CD4-positive, alpha-beta T cell treated with Interleukin-6 at 100 ng/mL for 8 hours (primary cell): ENCODE results near the gene DLX2.
A peak's percentile ranks its signal among the peaks of the same experiment; 100 is the strongest.

ENCODE experiments used
- DNase-seq: peaks from one replicate; pipeline ENCODE4 v3.0.0-alpha.2; 2020; ENCODE audit warnings: mixed read lengths, low spot score

DLX2 gene

DNA sequence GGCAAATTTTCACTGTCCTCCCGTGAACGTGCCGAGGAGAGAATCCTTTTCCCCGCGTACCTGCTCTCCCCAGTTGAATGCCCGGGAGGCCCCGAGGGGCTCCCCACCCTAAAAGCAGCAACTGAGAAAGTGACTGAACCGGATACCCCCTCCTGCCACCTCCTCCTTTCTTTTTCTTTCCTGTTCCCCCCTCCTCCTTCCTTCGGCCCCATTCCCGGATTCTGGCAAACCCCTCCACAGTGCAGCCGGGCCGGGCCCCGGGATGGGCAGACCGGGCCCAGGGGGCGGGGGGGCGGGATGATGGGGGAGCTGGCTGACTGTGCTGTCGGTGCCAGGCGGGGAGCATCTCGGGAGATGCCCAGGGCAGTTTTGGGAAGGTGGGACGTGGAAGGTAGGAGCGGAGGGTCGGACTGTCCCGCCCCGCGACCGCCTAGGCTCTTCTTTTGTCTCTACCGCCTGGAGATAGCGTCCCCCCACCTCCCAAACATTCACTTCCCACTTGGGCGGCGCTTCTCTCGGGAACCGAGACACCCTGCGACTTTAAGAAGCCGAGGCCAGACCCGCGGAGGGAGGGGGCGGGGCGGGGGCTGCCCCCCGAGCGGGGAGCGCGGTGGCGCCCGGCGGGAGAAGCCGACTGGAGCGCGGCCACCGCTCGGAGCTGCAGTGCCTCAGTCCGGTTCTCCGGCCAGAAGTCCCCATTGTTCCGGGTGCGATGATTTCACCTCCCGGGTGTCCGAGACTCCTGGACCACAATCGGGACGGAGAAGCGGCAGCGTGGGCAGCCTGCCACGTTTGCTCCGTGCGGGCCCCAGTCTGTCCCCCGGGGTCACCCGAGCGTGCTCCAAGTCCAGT, 8.2 kb downstream of the DLX2 start:
- no peak for DNase-seq

DNA sequence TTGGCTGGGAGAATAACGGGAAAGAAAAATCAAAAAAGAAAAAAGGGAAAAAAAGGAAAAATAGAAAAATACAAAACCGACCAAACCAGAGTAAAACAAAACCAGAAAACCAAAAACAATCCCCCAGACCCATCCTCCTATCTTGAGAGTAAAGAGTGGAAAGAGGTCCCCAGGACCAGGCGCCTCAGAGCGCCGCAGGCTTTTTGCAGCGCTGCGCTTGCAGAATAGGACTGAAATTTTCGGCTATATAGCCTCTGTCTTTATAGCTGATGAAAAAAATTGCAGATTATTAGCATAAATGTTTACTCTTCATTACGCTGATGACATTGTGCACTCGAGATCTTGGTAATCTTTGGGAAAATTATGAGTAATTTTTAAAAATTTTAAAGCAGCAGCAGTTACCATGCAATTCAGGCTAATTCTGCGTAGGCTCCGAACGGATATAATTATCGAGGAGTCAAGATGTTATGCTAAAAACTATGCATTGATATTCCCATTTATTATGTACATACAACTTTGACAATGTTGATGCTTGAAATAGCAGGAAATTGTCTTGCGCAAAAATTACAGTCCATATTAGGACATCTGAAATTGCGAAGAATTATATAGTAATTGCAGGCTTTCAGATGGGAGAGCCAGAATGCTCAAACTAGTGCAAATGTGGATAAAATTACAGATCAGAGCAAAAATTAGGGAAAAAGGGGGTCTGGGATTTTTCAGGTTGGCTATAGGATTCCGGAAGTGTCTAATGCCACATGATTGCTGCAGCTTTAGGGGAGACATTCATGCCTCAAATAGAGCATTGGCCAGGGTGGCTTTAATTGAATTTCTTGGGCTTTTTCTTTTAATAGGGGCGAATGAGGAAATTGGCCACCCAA, 9.0 kb downstream of the DLX2 start:
- no peak for DNase-seq

DNA sequence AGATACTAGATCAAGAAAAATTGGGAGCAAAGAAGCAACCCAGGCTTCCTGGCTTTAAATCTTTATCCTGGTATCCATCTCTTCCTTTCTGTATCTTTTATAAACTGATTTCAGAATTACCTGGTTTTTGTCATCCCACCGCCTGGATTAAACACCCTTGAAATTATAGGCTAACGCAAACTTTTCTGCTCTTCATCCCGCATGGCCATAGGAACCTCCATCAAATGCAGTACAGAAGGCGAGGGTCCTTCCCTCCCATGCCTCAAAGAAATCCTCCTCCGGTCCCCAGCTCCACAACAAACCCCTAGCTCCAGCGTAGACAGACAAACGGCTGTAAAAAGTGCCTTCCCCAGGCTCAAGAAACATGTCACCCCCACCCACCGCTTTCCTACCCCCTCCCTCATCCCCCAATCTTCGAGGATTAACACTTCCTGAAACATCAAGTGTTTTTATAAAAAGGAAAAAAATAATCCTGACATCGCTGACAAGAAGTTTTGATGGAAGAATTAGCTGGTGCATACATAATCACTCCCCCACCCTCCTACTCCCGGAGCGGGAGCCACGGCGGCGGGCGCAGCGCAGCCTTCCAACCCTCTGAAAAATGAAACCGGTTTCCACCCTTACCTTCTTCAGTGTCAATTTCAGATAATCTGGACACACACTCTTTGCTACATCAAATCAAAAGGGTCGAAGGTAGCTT, 9.8 kb downstream of the DLX2 start:
- no peak for DNase-seq

DNA sequence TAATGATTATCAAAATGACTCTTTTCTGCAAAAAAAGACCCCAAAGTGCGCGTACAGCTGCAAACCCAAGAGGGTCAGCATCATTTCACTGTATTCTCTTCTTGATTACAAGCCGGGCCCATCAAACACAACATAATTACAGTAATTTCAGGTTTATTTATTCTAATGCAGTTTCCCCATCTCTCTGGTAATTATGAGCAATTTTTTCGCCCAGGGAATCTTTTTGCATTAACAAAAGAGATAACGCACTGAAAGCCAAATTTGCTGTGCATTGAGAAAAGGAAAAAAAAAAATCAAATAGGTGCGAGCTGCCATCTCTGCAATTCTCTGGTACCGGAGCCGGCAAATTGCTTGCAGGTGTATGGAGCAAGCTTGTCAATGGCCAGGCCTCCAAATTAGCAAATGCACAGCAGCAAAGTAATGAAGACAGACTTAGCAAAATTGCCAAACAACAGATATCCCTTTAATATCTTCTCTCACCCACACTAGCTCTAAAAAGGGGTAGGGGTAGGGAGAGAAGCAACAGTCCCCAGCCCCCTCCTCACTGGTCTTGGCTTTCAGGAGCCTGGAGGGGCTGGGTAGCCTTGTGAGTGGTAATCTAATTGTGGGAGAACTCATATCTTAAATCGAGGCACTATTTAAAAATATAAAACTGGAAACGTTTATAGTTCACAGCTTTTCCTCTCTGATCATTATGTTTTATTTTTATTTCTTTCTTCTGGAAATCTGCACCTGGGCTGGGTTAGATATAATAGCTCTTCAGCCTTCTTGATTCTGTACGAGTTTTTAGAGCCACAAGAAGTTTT, 10.7 kb downstream of the DLX2 start:
- DNase-seq = no peak

DNA sequence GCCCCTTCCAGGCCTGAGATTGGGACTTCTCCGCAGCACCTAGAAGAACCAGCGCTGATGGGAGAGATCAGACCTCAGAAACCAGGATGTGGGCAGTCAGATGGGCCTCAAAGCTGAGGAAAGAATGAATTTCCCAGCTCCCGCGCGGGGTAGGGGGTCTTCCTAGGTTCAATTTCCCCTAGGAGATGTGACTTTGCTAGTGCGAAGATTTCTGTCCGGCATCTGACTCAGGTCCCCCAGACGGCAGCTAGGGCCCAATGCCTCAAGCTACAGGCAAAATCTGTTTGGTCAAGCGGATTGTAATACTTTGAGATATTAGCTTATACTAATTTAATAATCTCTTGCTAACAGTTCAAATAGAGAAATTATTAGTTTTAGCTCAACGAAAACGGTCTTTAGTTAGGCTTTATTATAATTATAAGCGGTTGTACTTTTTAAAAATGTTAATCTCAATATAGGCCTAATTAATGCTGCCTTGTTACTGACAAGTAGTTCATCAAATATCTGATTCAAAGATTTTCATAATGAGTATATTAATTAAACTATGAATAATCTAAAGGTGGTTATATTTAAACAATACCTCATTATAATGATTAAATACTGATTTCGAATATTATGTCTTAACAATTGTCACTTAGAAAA, 11.6 kb downstream of the DLX2 start:
- DNase-seq = no peak

DNA sequence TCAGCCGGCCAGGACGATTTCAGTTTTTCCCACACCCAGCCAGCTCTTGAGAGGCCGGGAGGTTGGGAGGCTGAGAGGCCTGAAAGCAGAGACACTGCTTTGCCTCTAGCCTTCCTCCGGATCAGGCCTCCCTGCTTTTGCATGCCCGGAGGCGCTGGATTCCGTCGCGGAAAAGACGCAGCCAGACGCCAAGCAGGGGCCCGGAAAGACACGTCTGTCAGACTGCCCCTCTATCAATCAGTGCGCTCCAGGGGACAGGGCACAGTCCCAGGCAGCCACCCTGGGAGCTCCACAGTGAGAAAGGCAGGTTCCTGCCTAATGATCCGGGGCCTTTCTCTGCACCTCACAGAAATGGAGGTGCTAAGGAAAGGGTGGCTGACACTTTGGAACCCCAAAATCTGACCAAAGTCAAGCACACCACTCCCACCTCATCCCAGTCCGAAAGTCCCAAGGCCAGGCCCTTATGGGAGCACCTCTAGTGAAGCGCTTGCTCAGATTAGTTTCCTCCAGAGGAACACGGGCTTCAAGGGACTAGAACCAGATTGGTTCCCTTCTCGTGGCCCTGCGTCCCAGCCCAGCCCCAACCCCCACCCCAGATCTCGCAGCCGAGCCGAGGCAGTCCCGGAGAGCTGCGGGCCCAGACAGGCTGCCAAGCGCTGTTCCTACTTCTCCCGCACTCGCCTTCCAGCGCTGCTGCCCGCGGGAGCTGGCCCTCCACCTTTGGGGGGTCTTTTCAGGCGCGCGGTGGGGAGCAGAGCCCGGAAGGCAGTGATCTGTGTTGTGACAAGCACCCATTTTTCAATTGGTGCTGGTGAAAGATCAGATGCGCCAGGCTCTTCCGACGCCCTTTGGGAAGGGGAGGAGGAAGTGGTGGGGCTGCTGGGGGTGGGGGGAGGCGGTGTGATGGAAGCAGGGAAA, 12.4 kb downstream of the DLX2 start:
- no peak for DNase-seq

DNA sequence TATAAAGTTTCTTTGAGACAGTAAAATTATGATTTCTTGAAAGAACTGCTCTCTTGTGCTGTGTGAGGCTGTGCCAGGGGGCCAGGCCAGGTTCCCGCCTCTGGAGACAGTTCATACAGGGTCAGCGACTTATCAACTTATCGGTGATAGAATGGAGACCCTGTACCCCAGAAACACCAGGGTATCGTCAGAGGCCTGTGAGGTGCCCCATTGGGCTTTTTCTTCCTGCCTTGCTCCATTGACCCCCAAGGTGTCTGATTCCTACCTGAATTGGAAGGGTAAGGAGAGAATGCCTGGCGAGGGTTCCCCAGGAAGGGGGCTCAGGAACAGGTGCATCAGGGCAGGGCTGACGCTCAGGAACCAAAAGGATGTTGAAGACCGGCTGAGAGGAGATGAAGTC, 13.1 kb downstream of the DLX2 start:
- DNase-seq = no peak

DNA sequence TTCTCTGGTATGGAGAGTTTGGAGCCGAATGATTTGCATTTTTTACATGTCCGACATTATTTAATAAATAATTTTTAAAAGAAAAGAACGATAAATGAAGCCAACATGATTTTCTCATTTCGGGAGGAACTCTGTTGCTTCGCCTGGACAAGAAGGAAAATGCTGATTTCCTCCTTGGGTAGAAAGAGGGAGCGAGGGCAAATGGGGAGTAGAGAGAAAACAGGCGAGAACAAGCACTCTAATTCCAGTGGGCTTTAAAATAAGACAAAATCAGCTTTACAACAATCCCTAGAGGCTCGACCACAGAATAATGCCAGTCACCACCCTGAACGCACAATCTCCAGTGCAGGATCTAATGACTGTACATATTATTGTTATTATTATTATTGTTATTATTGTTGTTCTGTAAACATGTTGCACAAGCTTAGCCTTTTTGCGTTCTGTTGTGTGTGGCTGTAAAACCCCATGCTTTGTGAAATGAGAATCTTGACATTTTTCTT, 13.6 kb downstream of the DLX2 start:
- DNase-seq = no peak

DNA sequence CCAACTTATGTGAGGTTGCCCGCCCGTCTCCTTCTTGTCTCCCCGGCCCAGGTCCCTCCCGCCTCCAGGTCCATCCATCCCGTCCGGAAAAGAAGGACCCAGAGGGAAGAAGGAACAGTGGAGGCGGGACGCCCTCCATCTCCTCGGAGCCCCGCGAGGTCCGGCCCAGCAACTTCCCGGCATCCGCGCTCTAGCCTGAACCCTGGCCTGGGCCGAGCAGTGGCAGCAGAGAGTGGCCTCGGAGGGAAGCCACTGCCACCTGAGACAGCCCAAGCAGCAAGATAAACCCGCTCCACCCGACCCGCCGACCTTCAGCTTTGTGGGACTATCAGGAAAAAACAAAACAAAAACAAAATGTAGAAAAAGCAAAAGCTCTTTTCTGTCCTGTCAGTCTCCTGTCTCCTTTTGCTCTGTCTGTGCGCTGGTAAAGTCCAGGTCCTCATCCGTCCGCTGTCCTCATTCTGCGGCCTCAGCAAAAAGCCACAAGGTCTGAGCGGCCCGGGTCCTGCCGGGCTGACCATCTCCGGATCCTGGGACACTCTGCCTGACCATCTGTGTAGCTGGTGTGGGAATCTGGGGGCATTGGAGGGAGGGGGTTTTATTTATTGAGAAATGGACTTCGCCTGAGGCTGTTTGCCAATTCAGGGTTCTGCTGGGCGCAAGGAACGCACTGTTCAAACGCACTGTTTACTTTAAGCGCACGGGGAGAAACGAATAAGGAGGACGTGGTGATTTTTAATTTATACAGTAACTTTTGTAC, 14.3 kb downstream of the DLX2 start:
- no peak for DNase-seq

DNA sequence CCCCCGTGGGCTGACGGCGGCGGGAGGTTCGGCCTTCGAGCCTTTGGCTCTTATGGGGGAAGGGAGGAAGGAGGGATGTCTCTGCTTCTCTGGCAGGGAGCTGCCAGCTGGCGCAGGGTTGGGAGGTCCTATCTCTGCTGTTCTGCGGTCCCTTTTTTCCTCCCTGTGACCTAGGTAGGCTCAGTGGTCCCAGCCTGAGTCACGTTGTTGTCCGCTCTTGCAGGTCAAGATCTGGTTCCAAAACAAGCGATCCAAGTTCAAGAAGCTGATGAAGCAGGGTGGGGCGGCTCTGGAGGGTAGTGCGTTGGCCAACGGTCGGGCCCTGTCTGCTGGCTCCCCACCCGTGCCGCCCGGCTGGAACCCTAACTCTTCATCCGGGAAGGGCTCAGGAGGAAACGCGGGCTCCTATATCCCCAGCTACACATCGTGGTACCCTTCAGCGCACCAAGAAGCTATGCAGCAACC, 14.9 kb downstream of the DLX2 start:
- no peak for DNase-seq

DNA sequence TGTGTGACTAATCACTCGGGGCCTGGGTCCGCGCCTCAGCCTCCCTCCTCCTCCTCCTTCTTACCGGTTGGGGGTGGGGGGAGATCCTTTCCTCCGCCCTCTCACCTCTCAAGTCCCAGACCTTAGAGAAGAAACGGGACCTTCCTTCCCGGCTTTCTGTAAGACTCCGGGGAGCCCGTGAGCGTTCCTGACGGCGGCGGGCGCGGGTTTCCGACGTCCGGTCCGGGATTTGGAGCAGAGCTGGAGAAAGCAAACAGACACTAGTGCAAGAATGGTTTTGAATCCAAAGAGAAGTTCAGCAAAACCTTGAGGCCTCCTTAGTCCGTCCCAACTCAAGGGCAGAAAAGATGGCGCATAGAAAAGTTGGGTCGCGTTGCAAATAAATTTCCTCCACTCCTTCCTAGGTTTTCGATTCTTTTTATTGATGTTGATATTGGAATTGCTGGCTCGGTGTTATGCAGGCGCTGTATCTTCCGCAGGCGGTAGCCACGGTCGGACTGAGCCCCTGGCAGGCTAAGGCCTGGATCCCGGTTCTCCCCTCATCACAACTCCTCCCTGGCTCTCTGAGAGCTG, 15.4 kb downstream of the DLX2 start:
- no peak for DNase-seq

DNA sequence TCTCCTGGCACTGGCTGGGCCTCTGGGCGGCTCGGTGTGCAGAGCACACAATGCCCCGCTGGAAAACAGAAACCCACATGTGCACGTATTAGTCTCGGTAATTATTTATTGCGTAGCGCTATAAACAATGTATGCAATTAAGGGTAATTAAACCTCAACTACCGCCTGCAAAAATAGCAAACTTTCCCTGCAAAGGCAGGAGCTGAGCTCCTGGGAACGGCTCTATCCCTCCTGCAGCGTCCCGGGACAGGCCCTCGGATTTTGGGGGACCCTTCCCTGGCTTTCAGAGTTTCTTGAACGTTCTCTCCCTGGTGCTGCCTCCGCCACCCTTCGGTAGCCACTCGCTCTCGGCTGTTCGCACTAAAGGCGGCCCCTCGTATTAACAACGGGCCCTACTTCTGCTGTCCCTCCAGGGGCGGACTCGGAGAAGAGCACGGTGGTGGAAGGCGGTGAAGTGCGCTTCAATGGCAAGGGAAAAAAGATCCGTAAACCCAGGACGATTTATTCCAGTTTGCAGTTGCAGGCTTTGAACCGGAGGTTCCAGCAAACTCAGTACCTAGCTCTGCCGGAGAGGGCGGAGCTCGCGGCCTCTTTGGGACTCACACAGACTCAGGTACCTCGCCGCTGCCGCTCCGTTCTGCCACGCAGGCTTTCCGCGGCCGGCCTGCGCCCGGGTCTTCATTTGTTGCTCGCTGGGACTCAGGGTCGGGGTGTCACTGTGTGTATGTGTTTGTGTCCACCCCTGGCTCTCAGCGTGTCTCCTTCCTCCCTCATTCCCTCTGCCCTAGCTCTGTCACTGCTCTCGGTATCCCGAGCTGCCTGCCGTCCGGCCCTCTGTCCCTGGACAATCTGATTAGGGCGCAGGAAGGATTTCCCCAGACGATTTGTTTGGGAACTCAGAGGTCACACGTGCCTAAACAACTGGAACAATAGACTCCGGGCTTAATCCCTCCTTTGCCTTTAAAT, 16.2 kb downstream of the DLX2 start:
- DNase-seq = peak; percentile 44

DNA sequence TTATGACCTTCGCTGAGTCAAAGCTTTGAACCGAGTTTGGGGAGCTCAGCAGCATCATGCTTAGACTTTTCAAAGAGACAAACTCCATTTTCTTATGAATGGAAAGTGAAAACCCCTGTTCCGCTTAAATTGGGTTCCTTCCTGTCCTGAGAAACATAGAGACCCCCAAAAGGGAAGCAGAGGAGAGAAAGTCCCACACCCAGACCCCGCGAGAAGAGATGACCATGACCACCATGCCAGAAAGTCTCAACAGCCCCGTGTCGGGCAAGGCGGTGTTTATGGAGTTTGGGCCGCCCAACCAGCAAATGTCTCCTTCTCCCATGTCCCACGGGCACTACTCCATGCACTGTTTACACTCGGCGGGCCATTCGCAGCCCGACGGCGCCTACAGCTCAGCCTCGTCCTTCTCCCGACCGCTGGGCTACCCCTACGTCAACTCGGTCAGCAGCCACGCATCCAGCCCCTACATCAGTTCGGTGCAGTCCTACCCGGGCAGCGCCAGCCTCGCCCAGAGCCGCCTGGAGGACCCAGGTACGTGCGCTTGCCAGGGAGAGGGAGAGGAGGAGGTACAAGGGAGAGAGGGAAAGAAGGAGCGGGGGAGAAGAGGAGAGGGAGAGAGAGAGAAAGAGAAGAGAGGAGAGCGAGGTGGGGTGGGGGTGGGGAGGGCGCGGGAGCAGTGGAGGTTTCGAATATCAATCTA, 17.1 kb downstream of the DLX2 start, which contains the start of gene DLX1:
TSS of gene DLX1 (plus strand) at position 48 of the 700 bp plus-strand sequence. CDS start at position 219, 171 bp downstream.
- no peak for DNase-seq

DNA sequence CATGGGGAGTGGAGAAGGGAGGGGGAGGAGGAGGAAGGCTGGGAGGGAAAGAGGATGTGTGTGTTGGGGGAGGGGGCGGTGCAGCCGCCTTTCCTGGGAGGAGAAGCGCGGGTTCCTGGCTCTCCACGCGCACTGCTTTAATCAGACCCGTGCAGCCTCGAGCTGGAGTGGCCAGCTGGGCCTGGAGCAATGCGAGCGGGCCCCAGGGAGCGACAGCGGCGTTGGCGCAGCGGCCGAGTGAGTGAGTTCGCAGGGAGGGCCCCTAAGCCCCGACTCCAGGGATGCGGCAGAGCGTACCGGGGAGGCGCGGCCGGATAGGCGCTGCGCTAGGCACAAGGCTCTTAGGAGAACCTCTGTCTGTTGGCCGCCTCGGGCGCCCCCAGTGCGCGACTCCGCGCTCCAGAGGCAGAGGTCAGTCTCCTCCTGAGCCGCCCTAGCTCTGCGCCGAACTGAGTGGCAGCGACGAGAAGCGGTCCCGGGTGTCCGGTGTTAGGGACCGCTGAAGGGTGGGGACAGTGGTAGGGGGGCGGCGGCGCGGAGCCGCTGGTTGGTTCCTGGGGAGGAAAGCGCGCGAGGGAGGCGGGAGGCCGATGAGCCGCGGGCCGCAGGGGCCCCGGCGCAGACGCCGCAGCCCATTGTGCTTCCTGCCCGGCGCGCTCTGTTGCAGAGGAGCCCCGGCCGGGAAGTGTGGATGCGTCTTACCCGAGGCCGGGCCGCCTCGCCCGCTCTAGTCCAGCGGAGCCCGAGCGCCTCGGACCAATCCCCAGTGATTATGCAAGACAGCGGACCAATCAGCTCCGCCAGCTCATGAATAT, 17.8 kb downstream of the DLX2 start:
- DNase-seq = peak; percentile 30

DNA sequence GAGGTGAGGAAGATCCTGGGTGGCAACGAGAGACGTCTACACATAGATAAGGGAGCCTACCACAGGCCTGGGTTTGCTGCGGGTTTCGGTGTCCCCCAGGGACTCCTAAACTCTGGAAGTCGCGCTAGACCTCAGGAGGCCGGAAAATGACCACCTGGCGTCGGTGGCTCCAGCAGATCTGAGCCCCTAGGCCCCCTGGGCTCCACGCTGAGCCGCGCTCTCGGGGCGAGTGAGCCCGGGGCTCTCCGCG, 18.4 kb downstream of the DLX2 start:
- no peak for DNase-seq
